ENCODE measurements around the gene N4BP3.
A peak's percentile ranks its signal among the peaks of the same experiment; 100 is the strongest.

Gene N4BP3

GRCh38 chr5:178103612-178104011 lies 9.7 kb upstream of the N4BP3 start:
- DNase-seq (ENCODE audit: low spot score) = no peak

GRCh38 chr5:178104492-178104891 lies 8.8 kb upstream of the N4BP3 start:
- no peak for DNase-seq (ENCODE audit: low spot score)

DNA sequence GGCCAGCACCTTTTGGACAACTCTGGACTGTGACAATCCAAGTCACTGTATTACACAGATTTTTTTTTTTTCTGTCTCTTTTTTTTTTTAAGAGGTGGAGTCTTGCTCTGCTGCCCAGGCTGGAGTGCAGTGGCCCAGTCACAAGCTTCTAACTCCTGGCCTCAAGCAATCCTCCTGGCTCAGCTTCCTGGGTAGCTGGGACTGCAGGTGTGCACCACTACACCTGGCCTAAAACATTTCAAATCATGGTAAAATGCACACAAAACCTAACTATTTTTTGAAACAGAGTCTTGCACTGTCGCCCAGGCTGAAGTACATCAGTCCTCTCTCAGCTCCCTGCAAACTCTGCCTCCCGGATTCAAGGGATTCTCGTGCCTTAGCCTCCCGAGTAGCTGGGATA lies 7.2 kb upstream of the N4BP3 start:
- no peak for DNase-seq (ENCODE audit: low spot score)

GRCh38 chr5:178106556-178107239 lies 6.6 kb upstream of the N4BP3 start:
- DNase-seq (ENCODE audit: low spot score) = no peak

- no peak for DNase-seq (ENCODE audit: low spot score)
Observed at GRCh38 chr5:178107756-178108310, 5.5 kb upstream of the N4BP3 start.

- no peak for DNase-seq (ENCODE audit: low spot score)
Observed at GRCh38 chr5:178108446-178108845, 4.9 kb upstream of the N4BP3 start.

- no peak for DNase-seq (ENCODE audit: low spot score)
Observed at GRCh38 chr5:178108966-178109365, 4.4 kb upstream of the N4BP3 start.

- no peak for DNase-seq (ENCODE audit: low spot score)
Observed at GRCh38 chr5:178110511-178110910, 2.8 kb upstream of the N4BP3 start.

- DNase-seq (ENCODE audit: low spot score) = no peak
Observed at GRCh38 chr5:178111925-178112324, 1.4 kb upstream of the N4BP3 start.

DNA sequence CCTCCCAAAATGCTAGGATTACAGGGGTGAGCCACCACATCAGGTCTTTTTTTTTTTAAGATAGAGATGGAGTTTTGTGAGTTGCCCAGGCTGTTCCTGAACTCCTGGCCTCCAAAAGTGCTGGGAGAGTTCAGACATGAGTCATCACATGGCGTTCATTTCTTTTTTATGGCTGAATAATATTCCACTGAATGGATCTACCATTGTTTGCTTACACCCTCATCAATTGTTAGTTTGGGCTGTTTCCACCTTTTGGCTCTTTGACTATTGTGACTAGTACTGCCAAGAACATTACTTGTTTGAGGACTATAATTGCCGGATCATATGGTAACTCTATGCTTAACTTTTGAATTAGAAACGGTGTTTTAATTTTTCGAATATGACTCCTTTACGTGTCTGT lies 787 bp upstream of the N4BP3 start:
- DNase-seq (ENCODE audit: low spot score) = no peak

GRCh38 chr5:178113841-178114324 lies 551 bp downstream of the N4BP3 start:
- DNase-seq (ENCODE audit: low spot score) = no peak

GRCh38 chr5:178114325-178115135 lies 1.2 kb downstream of the N4BP3 start:
- peak; percentile 66 for DNase-seq (ENCODE audit: low spot score)

- peak; percentile 37 for DNase-seq (ENCODE audit: low spot score)
Observed at GRCh38 chr5:178115136-178115813, 1.9 kb downstream of the N4BP3 start.

DNA sequence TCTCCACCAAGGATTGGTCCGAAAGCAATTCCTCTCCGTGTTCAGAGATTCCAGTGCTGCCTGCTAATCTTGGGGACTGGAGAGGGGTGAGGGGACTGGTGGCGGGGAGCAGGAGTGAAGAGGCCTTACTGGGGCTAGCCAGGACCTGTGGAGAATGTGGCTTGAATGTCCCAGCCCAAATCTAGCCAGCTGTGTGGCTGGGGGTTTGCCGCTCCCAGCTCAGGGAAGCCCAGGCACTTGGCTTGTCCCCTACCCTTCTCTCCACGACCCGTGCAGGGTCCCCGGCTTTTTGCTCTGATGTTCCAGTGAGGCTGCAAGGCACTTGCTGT lies 2.4 kb downstream of the N4BP3 start:
- no peak for DNase-seq (ENCODE audit: low spot score)

DNA sequence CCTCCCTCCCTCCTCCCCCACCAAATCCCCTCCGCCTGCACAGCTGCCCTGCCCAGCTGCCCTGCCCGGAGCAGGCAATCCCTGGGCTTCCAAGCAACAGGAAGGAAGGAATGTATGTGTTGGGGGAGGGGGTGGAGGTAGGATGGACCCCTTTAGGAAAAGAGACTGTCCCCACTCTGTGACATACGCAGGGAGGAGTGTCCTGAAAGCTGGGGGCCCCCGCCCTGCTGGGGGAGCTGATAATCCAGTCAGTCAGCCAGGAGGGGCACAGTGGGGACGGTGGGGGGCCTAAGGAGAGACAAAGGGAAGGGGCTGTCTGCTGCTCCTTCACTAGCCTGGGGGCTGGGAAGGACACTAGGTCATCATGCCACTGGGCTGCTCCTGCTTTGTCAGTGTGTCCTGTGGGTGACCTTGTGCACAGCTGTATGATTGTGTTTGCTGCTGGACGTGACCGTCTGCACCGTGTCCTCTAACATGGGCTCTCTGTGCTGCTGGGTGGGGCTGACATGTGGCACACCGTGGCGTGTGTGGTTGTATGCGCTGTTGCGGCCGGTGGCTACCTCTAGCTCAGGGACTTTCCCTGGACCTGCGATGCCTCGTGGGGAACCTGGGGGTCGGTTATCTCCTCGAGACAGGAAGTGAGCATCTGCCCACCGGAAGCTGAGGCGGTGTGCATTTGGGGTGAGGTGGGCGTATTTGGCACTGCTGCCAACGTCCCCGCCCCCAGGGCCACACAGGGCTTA lies 3.0 kb downstream of the N4BP3 start:
- peak; percentile 83 for DNase-seq (ENCODE audit: low spot score)

GRCh38 chr5:178117923-178118701 lies 4.8 kb downstream of the N4BP3 start:
- no peak for DNase-seq (ENCODE audit: low spot score)

DNA sequence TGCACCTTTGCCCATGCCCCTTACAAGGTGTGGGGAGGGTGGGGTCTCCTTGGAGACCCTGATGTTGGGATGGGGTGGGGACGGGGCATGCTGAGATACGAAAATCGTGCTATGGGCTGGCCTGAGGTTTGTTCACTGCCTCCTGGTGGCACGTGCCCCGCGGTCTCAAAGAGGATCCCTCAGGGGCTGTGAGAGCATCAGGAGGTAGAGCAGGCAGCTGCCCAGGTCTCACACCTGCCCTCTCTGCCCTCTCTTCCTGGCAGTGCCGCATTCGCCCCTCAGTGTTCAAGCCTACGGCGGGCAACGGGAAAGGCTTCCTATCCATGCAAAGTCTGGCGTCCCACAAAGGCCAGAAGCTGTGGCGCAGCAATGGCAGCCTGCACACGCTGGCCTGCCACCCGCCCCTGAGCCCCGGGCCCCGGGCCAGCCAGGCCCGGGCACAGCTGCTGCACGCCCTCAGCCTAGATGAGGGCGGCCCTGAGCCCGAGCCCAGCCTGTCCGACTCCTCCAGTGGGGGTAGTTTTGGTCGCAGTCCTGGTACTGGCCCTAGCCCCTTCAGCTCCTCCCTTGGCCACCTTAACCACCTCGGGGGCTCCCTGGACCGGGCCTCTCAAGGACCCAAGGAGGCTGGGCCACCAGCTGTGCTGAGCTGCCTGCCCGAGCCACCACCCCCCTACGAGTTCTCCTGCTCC lies 6.7 kb downstream of the N4BP3 start:
- DNase-seq (ENCODE audit: low spot score) = no peak

DNA sequence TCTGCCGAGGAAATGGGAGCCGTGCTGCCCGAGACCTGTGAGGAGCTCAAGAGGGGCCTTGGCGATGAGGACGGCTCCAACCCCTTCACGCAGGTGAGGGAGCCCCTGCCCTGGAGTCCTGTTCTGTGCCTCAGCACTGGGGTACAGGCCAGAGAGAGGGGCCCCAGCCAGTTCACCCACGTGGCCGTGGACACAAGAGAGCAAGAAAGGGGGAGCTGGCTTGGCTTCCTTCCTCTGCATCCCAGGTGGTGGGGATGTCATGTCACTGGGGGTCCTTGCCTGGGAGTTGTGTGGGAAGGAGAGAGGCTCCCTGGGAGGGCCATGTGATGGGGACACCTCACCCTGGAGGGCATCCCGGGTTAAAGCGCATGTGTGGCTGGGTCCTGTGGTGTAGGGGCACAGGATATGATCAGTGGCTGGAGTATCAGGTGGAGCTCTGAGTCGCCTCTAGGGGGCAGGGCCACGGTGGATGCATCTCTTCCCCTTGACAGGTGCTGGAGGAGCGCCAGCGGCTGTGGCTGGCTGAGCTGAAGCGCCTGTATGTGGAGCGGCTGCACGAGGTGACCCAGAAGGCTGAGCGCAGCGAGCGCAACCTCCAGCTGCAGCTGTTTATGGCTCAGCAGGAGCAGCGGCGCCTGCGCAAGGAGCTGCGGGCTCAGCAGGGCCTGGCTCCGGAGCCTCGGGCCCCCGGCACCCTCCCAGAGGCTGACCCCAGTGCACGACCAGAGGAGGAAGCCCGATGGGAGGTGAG lies 7.5 kb downstream of the N4BP3 start:
- DNase-seq (ENCODE audit: low spot score) = peak; percentile 84

- no peak for DNase-seq (ENCODE audit: low spot score)
Observed at GRCh38 chr5:178121391-178122276, 8.3 kb downstream of the N4BP3 start.

Data from CD4-positive, alpha-beta T cell treated with Interleukin-2 at 100 ng/mL for 4 hours (primary cell).